Osteocyte (in vitro differentiated cells): ENCODE data around the gene ECM2. TPM values are rescaled to one million over a fixed set of nuclear protein-coding genes. Genes with fewer than 3 reads are reported as not detected.
A peak's percentile ranks its signal among the peaks of the same experiment; 100 is the strongest.

ENCODE experiments used
- DNase-seq: peaks from one replicate; pipeline ENCODE4 v3.0.0; 2021; ENCODE audit warnings: mixed read lengths; ENCODE audit not compliant: unreplicated experiment; ENCODE audit errors: extremely low spot score
- H3K27ac Mint-ChIP-seq: one replicate; pipeline ENCODE4 v1.8.0; 2021; ENCODE audit warnings: mild to moderate bottlenecking, mixed read lengths; ENCODE audit not compliant: unreplicated experiment
- H3K27me3 Mint-ChIP-seq: one replicate; pipeline ENCODE4 v1.8.0; 2021; ENCODE audit warnings: mixed read lengths; ENCODE audit not compliant: unreplicated experiment
- H3K36me3 Mint-ChIP-seq: one replicate; pipeline ENCODE4 v1.8.0; 2021; ENCODE audit warnings: mixed read lengths; ENCODE audit not compliant: unreplicated experiment
- H3K4me1 Mint-ChIP-seq: one replicate; pipeline ENCODE4 v1.8.0; 2021; ENCODE audit warnings: mixed read lengths; ENCODE audit not compliant: unreplicated experiment
- H3K4me3 Mint-ChIP-seq: one replicate; pipeline ENCODE4 v1.8.0; 2021; ENCODE audit warnings: mild to moderate bottlenecking, moderate library complexity, mixed read lengths; ENCODE audit not compliant: unreplicated experiment
- H3K9me3 Mint-ChIP-seq: one replicate; pipeline ENCODE4 v1.8.0; 2021; ENCODE audit warnings: mixed read lengths; ENCODE audit not compliant: unreplicated experiment
- total RNA-seq: library from RNA; stranded (reverse); gene quantifications from 2 replicates; pipeline ENCODE4 v1.2.1, GENCODE V29; 2021
- TF ChIP-seq, protein P1 (sequence below): fragments of 200-600 bp; sonication (generic); IDR thresholded peaks from 2 replicates; pipeline ENCODE4 v1.5.0; 2021; ENCODE audit warnings: antibody characterized with exemption, mild to moderate bottlenecking, moderate library complexity

The ECM2 gene
- total RNA-seq, 1 donor from 2014 or later, result 53.3 TPM

DNA sequence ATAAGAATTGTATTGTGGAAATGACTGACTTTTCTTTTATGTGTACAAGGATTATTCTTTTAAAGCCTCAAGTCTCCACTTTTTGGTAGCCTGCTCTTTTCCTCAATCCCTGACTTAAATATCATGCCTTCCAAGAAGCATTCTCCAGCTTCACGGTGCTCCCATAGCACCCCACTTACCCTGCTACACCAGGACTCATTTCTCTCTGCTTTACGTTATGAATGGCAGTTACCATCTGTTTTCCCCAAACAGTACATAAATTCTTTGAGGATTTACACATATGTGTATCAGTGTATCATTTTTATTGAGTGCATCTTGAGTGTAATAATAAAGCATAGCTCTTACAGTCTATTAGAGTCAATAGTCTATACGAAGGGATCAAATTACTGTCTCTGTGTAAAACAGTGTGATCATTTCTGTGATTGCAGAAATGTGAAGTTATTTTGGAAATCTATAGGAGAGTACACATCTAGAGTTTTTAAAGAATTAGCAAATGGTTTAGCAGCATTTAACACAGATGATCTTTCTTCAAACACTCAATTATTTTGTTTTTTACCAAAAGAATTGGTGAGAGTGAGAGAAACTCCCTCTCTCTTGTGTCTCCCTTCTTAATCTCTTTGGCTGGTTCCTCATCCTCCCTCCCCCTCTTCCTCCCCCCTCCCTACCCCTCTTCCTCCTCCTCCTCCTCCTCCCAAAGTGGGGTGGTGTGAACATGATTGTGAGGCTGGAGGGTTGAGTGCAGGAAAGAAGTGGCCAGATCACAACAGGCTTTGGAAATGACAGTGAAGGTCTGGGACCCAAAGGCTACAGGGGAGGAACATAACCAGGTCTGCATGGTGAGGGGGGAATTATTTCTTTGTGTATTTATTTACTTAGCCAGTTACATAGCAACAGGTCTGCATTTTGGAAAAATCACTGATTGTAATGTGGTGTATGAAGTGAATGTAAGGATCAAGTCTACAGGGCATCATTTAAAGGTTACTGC, 27.6 kb upstream of the ECM2 start:
- Mint-ChIP-seq H3K4me3 (no peak overlapping the region), H3K36me3 (no peaks in the 10 kb centered on the region), H3K4me1 (peaks cover 23% of the 10 kb centered on the region), H3K27me3 (no peaks in the 10 kb centered on the region), H3K27ac (peak overlapping the region; percentile 35), H3K9me3 (peaks cover 10% of the 10 kb centered on the region)
- TF ChIP-seq, protein P1, sequence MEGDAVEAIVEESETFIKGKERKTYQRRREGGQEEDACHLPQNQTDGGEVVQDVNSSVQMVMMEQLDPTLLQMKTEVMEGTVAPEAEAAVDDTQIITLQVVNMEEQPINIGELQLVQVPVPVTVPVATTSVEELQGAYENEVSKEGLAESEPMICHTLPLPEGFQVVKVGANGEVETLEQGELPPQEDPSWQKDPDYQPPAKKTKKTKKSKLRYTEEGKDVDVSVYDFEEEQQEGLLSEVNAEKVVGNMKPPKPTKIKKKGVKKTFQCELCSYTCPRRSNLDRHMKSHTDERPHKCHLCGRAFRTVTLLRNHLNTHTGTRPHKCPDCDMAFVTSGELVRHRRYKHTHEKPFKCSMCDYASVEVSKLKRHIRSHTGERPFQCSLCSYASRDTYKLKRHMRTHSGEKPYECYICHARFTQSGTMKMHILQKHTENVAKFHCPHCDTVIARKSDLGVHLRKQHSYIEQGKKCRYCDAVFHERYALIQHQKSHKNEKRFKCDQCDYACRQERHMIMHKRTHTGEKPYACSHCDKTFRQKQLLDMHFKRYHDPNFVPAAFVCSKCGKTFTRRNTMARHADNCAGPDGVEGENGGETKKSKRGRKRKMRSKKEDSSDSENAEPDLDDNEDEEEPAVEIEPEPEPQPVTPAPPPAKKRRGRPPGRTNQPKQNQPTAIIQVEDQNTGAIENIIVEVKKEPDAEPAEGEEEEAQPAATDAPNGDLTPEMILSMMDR, result no peak
- no peak for DNase-seq

DNA sequence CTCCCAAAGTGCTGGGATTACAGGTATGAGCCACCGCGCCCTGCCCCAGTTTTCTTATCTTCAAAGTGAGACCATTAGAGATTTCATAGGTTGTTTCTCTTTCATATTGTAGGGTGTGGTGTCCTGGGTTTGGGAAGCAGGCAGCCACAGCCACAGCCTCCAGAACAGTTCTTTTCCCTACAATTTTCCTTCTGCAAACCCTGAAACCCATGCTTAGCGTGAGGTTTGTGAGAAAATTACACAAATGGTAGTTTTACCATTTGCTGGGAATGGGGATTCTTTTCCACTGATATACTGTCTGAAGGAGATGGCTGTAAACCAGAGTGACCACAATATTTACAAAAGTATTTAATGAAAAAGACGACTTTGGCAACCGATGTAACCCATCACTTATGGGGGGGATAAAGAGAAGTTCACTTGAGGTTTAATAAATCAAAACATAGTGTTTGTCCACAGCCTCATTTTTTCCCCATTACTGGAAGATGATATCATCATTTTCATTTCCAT, 26.7 kb upstream of the ECM2 start:
- Mint-ChIP-seq H3K4me1 (peaks cover 23% of the 10 kb centered on the region), H3K27me3 (no peaks in the 10 kb centered on the region), H3K4me3 (no peak overlapping the region), H3K9me3 (peaks cover 16% of the 10 kb centered on the region), H3K27ac (no peak overlapping the region), H3K36me3 (peaks cover 2% of the 10 kb centered on the region)
- no peak for DNase-seq
- TF ChIP-seq, protein P1, result no peak

DNA sequence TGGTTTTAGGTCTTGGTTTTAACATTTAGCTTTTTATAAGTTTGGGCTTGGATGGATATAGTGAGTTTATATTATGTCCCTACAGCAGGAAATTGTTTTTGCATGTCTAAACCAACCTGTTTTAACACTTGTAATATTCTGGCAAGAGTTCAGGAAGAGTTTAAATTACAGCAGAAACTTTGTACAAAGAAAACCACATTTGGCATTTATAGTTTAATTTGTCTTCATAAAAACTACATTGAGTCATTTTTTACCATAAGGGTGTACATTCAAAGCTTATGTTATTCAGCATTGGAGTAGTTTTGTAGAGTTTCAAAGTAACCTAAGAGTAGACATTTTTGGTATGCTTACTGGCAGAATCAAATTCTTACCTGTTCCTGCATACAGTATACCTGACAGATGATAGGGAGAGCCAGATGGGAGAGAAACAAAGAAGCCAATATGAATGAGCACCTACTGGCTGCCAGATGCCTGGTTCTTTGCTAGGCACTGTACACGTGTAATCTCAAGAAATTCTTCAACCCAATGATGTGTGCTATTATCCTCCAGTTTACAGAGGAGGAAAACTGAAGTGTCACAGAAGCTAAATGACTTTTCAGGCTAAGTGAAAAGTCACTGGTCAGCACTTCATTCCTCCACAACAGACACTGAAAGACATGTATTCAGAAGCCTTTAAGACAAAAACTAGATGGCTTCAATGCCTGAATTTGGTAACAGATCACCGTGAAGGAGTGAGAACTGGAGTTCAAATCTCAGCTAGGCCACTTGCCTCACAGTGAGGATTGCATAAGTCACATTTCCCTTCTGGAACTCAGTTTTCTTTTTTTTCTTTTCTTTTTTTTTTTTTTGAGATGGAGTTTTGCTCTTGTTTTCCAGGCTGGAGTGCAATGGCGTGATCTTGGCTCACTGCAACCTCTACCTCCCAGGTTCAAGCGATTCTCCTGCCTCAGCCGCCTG, 25.9 kb upstream of the ECM2 start:
- H3K36me3 Mint-ChIP-seq, result peaks cover 2% of the 10 kb centered on the region
- H3K9me3 Mint-ChIP-seq, result peaks cover 11% of the 10 kb centered on the region
- H3K27ac Mint-ChIP-seq, result no peak overlapping the region
- TF ChIP-seq, protein P1, result no peak
- no peaks in the 10 kb centered on the region for H3K27me3 Mint-ChIP-seq
- DNase-seq, result no peak
- H3K4me1 Mint-ChIP-seq, result peaks cover 23% of the 10 kb centered on the region
- H3K4me3 Mint-ChIP-seq, result no peak overlapping the region

DNA sequence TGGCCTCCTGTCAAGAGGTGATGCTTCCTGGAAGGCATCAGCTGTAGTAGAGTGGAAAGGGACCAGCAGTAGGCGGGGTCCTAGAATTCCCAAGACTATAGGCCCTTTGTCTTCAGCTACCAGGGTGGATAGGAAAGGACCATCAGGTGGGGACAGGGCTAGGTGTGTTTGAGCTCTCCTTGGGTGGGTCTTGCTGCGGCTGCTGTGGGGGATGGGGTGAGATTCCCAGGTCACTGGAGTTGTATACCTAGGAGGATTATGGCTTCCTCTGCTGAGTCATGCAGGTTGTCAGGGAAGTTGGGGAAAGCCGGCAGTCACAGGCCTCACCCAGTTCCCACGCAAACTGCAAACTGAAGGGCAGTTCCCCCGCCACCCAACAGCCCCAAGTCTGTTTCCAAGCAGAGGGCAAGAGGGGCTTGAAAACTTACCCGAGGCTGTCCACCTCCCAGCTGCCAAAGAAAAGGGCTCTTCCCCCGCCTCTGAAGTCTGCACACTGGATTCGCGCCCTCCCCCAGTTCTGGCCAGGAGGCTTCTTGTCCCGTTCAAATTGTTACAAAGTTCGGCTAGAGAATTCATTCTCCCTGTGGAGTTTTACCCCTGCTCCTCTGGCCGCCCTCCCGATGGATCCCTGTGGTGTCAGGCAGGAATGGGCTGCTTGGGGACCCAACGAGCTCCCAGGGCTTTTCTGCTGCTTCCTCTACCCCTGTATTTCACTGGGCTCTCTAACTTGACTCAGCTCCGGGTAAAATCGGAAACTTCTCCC, 23.0 kb upstream of the ECM2 start:
- TF ChIP-seq, protein P1, result no peak
- Mint-ChIP-seq H3K4me3 (no peak overlapping the region), H3K27ac (no peak overlapping the region), H3K4me1 (peaks cover 20% of the 10 kb centered on the region), H3K27me3 (no peaks in the 10 kb centered on the region), H3K36me3 (peaks cover 2% of the 10 kb centered on the region), H3K9me3 (peaks cover 6% of the 10 kb centered on the region)
- DNase-seq, result no peak
